ENCODE data around the gene SRPRB. TPM values are rescaled to one million over a fixed set of nuclear protein-coding genes. Genes with fewer than 3 reads are reported as not detected.

The SRPRB gene
- total RNA-seq, 1 experiment from 2014 or later = 54.8 TPM

GRCh38 chr3:133788024-133788423, 17.6 kb upstream of the SRPRB start:
- H3K9ac ChIP-seq (ENCODE audit: extremely low read depth, insufficient read length, low read length) = no peak overlapping the region
- Mint-ChIP-seq H3K27me3 (ENCODE audit: low read depth) (no peaks in the 10 kb centered on the region), H3K9me3 (peaks cover 46% of the 10 kb centered on the region in 2 experiments), H3K27ac (no peak overlapping the region), H3K36me3 (ENCODE audit: insufficient read depth in 1 of 3, low read depth in 3 of 3) (peaks cover 9 to 26% (median 10%) of the 10 kb centered on the region in 3 experiments), H3K4me1 (no peaks in the 10 kb centered on the region), H3K4me3 (no peak overlapping the region)
- H3K9me3 ChIP-seq (ENCODE audit: control insufficient read depth, low read depth, low read length) = peaks cover 6% of the 10 kb centered on the region
- H2BK120ac ChIP-seq (ENCODE audit: low read depth, low read length, poor library complexity, severe bottlenecking) = no peak overlapping the region
- no peak overlapping the region for H3K4ac ChIP-seq (ENCODE audit: low read depth, low read length)
- no peak overlapping the region for H3K18ac ChIP-seq (ENCODE audit: insufficient read length, low read depth, low read length)
- H2BK5ac ChIP-seq (ENCODE audit: insufficient read length, low read length) = no peak overlapping the region
- H4K91ac ChIP-seq (ENCODE audit: insufficient read length, low read depth, low read length) = no peak overlapping the region
- H2AFZ ChIP-seq (ENCODE audit: low read length) = no peak overlapping the region
- H4K20me1 ChIP-seq (ENCODE audit: control insufficient read depth, insufficient read depth, insufficient read length) = no peaks in the 10 kb centered on the region
- H3K23me2 ChIP-seq (ENCODE audit: insufficient read length, low read depth, low read length, poor library complexity, severe bottlenecking) = no peaks in the 10 kb centered on the region
- DNase-seq = no peak
- no peak overlapping the region for H2BK20ac ChIP-seq (ENCODE audit: low read depth, low read length, poor library complexity, severe bottlenecking)
- H3K14ac ChIP-seq (ENCODE audit: insufficient read depth, low read length) = no peak overlapping the region
- TF ChIP-seq CTCF (conservative IDR thresholded peaks at IDR 0.05) = no peak
- no peaks in the 10 kb centered on the region; the same call in 1 of the 2 replicates for H3K79me2 ChIP-seq (ENCODE audit: insufficient read depth, low read length)
- H3K56ac ChIP-seq (ENCODE audit: insufficient read length, low read depth, low read length) = no peak overlapping the region
- no peak overlapping the region for H2BK15ac ChIP-seq (ENCODE audit: low read depth, low read length)
- H2BK12ac ChIP-seq (ENCODE audit: insufficient read length, low read depth, low read length) = no peak overlapping the region
- no peak overlapping the region for H3K23ac ChIP-seq (ENCODE audit: insufficient read length, low read depth, low read length)
- H4K8ac ChIP-seq (replicated peaks; ENCODE audit: insufficient read length, low read depth, low read length) = no peak overlapping the region
- H3K27me3 ChIP-seq (ENCODE audit: insufficient read depth, low read length) = no peaks in the 10 kb centered on the region
- H2AK5ac ChIP-seq (ENCODE audit: insufficient read length, low read length) = no peak overlapping the region
- H4K5ac ChIP-seq (ENCODE audit: insufficient read length, low read depth, low read length) = no peak overlapping the region
- H3K4me2 ChIP-seq (ENCODE audit: insufficient read depth, insufficient read length, low read length) = no peak overlapping the region
- no peaks in the 10 kb centered on the region for H3K4me1 ChIP-seq (ENCODE audit: insufficient read depth, low read length)
- no peak overlapping the region for H3K27ac ChIP-seq (ENCODE audit: insufficient read length, low read depth, low read length)
- no CpG with 5 or more reads among the region's 2 CpGs for WGBS (ENCODE audit: extremely low coverage, insufficient read length, low lambda C conversion rate)
- H3T11ph ChIP-seq (ENCODE audit: low read length) = no peak overlapping the region
- H3K79me1 ChIP-seq (ENCODE audit: insufficient read depth, low read depth, low read length, poor library complexity, severe bottlenecking) = no peaks in the 10 kb centered on the region
